NCI-H146 (cell line): ENCODE measurements around the gene E2F2.
A peak's percentile ranks its signal among the peaks of the same experiment; 100 is the strongest.

Source experiments
- DNase-seq: peaks from one replicate; lab custom pipeline; 2025; lab: John Stamatoyannopoulos, UW

Gene E2F2

GRCh38 chr1:23563003-23563402, 32.0 kb upstream of the E2F2 start:
- DNase-seq, result no peak

DNA sequence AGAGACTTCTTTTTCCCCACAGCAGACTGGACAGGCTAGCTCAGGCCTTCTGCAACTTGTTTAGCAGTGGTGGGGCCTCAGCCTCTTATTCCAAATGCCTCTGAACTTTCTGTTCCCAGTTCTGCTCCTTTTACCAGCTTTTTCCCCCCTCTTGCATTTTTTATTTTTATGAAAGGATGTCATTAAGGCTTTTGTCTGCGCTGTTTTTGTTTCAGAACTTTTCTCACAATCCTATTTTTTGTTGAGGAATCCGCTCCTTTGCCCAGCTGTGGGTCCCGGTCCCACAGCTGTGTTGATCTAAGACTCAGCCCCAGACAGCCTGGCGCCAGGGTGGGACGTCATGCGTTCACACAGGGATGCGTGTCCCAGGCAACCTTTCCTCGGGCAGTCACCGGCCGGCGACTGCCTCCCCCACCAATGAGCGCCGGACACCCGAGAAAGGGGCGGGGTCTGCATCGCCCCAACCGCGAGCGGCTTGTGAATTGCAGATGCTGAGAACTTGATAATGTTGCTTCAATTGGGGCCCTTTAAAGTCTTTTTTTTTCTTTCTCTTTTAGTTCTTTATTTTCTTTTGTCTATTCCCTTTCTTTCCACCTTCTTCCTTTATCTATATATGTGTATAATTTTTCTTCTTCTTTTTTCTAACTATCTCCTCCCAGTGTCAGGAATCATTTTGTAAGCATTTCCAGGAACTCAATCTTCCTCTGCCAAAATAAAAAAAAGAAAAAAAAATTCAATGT, 31.3 kb upstream of the E2F2 start:
- DNase-seq, result peak; percentile 96

- DNase-seq, result no peak
These were observed 30.7 kb upstream of the E2F2 start for GRCh38 chr1:23561813-23562100.

- no peak for DNase-seq
These were observed 30.2 kb upstream of the E2F2 start for GRCh38 chr1:23561076-23561812.

- DNase-seq, result peak; percentile 13
These were observed 29.1 kb upstream of the E2F2 start for GRCh38 chr1:23559985-23560741.

DNA sequence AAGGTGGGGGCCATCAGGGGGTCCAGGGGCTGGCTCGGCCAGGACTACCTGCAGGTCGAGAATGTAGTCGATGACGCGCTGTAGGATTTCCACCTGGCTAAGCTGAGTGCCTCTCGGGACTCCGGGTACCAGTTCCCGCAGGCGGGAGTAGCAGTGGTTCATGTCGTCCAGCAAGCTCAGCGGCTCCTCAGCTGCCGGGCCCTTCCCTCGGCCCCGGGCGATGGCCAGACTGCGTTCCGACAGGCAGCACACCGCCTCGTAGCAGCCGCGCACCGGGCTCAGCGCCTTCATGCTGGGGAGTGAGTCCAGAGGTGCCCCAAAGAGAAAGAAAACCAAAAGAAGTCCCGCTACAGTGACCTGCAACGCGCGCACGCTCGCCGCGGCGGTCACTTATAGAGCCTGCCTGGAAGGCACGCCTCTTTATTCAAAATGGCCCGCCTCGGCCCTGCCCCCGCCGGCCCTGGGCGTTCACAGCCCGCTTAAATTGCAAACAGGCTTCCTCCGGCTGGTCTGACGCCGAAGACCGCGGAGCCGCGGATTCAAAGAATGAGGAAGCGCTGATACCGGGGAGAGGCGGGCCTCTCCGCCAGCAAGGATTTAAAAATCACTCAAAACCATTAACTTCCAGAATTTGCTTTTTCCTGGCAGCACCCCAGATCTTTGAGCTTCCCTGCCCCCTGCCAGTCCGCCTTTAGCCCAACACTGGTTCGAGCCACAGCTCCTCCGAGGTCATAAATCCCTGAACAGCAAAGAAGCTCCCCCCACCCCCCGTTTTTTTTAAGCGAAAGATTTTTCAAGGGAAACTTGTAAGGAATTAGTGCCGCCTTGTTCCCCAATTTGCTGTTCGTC, 28.3 kb upstream of the E2F2 start, which contains the start of gene ID3:
TSS of gene ID3 (minus strand) at position 366 of the 849 bp plus-strand sequence. CDS start at position 291, 75 bp downstream.
- DNase-seq, result peak; percentile 88

DNA sequence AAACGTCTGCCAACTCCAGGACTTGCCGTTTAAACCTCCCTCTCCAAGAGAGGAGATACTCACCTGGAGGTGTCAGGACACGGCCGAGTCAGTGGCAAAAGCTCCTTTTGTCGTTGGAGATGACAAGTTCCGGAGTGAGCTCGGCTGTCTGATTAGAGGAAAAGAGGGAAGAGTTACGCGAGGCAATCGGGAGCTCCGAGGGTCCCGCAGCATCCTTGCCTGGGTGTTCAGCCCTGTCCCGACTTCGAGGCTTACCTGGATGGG, 27.8 kb upstream of the E2F2 start:
- no peak for DNase-seq

GRCh38 chr1:23558140-23558871, 27.3 kb upstream of the E2F2 start:
- peak; percentile 55 for DNase-seq

DNA sequence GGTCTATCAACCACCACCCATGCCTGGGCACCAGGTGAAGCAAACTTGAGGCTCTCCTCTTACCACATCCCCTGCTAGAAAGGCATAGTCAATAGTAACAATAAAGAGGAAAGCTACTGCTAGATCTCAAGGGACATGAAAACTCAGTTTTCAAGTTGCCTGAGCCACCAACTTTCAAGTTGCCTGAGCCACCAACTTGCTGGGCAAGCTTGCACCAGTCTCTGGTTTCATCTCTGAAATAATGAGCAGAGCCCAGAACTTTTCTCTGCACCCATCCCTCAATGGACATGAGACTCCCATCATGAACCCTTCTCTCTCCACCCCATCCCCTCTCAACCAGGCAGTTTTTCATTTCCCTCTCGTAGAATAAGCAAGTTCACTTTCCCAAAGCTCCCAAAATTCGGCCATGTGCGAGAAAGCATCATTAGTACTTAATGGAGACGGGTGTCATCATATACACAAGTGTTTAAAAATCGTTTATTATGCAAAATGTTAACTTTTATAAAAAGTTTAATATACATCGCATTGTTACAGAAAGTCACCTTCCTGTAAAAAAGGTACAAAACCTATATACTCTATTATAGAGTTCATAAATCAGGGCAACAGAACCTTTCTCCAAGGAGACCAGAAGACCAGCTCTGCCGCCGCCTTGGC, 26.6 kb upstream of the E2F2 start:
- DNase-seq, result no peak

DNA sequence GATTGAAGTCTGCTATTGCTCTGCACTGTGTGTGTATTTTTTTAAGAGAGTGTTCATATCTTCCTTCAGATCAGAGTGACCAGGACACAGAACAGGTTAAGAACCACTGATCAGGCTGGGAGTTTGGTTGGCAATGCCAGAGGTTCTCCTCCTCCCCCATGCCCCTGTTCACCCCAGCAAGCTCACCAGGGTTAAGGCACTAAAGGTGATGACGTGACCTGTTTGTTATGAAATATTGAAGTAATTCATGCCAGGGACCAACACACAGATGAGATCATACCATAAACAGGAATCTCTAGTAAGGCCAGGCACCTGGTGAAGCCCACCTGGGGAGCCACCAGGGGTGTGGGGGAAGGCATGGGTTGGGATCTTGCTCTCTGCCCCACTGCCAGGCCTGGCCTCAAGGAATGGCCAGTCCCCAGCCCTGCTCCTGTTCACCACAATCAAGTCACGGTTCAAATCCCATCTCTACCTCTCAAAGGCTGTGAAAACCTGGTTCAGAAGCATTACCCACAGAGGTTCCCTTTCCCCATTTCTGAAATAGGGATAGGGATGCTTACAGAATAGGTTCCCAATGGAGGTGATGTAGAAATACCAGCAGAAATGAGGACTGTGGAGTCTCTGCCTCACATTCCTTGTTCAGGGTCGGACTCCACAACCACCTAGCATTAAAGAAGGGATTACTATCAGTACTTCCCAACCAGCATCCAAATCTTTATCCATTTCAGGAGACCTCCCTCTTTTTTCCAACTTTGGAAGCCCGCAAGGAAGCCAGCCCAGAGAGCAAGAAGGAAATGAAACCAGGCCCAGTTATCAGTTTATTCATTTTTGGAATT, 25.8 kb upstream of the E2F2 start:
- peak; percentile 20 for DNase-seq

- peak; percentile 65 for DNase-seq
These were observed 25.1 kb upstream of the E2F2 start for GRCh38 chr1:23555986-23556634.

GRCh38 chr1:23555270-23555985, 24.4 kb upstream of the E2F2 start:
- DNase-seq, result no peak

GRCh38 chr1:23554481-23555269, 23.6 kb upstream of the E2F2 start:
- DNase-seq, result peak; percentile 89

DNA sequence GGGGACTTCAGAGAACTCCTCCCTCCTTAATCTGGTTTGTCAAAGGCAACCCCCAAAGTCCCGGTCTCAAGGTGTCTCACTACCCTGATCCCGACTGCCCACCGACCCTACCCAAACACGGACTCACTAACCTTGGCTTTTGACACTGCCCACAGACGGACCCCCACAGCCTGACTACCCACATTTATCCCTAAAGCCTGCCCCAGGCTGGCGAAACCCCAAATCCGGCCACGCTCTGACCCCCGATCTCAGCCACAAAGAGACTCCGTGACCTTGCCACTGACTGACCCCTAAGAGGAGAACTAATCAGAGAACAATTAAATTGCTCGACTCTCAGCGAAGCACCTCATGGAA, 23.1 kb upstream of the E2F2 start:
- no peak for DNase-seq

DNA sequence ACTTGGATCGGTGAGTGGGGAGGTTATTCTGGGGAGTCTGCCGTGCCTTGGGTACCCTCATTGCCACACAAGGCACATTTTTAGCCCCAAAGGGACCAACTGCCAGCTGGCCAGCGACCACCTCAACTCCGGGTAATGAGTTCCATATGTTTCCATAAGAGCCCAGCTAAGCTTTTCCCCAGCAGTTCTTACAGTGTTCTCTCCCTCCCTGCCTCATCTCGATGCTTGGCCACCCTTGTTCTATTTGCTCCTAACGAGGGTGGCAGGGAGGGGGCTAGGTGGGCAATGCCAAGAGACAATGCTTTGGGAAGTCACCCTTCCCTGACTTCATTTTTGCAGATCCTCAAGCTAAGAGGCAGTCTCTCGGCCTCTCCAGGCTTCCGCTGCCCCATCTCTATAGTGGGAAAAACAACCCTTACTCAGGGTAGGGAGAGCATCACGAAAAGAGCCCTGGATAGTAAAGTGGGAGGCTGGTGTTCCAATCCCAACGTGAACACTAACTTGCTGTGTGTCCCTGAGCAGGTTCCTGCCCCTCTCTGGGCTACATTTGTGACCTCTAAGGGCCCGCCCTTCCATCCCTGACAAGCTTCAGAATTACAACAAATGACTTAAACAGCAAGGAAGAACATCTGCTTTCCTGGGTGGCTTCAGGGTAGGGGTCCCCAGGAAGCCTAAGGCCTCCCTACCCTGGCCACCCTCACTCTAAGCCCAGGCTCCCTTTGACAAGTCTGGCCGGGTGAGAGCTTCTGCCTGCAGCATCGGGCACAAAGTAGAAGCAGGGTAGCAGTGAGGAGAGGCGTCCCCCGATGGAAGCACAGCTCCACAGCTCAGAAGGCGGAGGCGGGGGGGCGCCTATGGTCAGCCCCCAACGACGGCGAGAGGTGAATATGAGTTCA, 22.4 kb upstream of the E2F2 start:
- DNase-seq, result no peak

DNA sequence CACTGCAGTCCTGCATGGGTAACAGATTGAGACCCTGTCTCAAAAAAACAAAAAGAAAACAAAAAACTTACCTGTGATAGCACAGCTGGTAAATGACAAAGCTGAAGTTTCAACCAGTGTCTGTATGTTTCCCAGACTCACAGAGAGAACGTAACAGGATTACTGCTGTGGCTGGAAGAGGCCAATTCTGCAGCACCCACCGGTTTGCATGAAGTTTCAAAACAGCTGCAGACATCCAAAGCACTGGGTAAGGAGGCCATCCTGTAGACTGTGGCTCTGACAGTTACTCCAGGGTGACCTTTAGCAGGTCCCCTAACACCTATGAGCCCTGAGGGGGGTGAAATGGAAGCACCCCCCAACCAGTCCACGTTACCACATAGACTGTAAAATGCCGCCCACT, 20.8 kb upstream of the E2F2 start:
- DNase-seq, result no peak

GRCh38 chr1:23548704-23549143, 17.7 kb upstream of the E2F2 start:
- no peak for DNase-seq
